Activated naive CD4-positive, alpha-beta T cell (primary cell): ENCODE measurements around the gene NTN4.
"Not testable (repeated sequence)": the region's sequence is repeated elsewhere in the genome, so short reads cannot be mapped to it uniquely, and the experiment has no call there.

Source experiments
- DNase-seq, 4 experiments: peaks; one replicate each; lab custom pipeline; 2025; lab: John Stamatoyannopoulos, UW

The NTN4 gene

DNA sequence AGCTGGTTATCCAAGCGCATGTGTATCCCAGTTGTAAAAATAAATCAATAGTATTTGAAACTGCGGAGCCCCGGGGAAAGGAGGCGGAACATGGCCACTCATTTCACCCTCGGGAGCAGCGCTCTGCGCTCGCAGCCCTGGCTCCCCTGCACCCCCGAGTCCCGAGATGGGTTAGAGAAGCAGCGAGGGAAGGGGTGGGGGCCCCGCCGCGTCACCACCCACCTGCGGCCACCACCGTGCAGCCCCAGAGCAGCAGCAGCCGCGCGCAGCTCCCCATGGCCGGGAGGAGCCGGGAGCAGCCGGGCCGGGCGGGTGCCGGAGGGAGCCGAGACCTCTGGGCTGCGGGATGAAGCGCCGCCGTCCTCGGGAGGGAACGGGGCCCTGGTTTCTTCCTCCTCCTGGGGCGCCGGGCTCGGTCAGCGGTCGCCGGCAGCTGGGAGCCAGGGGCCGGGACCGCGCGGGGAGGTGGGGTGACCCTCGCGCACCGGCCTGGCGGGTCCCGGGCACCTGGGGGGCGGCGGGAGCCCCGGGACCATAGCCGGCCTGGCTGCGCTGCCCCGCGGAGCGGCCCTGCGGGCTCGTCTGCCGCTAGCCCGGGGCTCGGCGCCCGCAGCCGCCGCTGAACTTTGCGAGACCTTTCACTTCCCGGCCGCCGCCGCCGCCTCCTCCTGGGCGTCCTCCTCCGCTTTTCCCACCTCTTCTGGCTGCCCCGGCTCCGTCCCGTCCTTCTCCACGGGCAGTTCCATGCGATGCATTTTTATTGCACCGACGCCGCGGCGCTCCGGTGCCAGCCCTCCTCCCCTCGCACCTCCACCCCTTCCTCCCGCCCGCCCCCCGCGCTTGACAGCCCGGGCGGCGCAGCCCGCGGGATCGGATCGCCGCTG lies at the start of gene NTN4:
Gene NTN4, minus strand, starts transcription at position 732 of the 884 bp plus-strand sequence. Its CDS starts 455 bp downstream, at position 277.
- DNase-seq = peak in 1 of 4 experiments; percentile 5

GRCh38 chr12:95838125-95838524 lies 47.6 kb upstream of the NTN4 start:
- no peak for DNase-seq

DNA sequence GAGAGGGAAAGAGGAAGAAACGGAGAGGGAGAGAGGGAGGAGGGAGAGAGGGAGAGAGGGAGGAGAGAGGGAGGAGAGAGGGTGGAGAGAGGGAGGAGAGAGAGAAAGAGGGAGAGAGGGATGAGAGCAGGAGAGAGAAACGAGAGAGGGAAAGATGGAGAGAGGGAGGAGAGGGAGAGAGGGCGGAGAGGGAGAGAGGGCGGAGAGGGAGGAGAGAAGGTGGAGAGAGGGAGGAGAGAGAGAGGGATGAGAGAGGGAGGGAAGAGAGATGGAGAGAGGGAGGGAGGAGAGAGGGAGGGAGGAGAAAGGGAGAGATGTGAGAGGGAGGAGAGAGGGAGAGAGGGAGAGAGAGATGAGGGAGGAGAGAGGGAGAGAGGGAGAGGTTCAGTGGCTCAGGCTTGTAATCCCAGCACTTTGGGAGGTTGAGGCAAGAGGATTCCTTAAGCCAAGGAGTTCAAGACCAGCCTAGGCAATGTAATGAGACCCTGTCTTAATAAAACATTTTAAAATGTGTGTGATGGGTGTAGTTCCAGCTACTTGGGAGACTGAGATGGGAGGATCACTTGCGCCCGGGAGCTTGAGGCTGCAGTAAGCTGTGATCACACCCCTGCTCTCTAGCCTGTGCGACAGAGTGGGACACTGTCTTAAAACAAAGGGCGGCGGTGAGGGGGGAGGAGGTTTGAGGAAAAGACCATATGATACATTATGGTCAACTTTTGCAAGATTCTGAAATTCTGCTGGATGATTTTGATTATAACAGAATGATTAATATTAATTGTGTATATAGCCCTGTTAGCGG lies 46.9 kb upstream of the NTN4 start:
- DNase-seq = no peak

DNA sequence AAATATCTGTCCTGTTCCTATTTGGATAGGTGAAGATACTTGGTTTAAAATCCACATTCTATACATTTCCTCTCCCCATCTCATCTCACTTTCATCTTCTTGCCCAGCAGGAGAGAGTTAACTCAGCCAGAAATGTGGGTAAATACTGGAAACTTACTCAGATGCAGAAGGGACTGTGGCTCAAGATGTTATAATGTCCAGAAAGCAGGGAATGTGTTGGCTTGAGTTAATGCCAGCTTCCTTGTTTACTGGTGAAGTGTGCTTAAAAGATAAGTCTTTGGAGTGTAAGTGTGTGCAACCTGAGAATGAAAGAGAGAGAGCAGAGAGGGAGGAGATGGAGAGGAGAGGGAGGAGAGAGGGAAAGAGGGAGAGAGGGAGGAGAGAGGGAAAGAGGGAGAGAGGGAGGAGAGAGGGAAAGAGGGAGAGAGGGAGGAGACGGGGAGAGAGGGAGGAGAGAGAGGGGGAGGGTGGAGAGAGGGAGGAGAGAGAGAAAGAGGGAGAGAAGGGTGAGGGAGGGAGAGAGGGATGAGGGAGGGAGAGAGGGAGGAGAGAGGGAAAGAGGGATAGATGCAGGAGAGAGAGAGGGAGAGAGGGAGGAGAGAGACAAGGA lies 46.2 kb upstream of the NTN4 start:
- DNase-seq = no peak

- DNase-seq = no peak
Observed at GRCh38 chr12:95836185-95836609, 45.6 kb upstream of the NTN4 start.

GRCh38 chr12:95834572-95834971 lies 44.0 kb upstream of the NTN4 start:
- no peak for DNase-seq

GRCh38 chr12:95830335-95831089 lies 39.9 kb upstream of the NTN4 start:
- DNase-seq = no peak

- DNase-seq = no peak
Observed at GRCh38 chr12:95829395-95829794, 38.8 kb upstream of the NTN4 start.

GRCh38 chr12:95820096-95820703 lies 29.6 kb upstream of the NTN4 start:
- no peak for DNase-seq

DNA sequence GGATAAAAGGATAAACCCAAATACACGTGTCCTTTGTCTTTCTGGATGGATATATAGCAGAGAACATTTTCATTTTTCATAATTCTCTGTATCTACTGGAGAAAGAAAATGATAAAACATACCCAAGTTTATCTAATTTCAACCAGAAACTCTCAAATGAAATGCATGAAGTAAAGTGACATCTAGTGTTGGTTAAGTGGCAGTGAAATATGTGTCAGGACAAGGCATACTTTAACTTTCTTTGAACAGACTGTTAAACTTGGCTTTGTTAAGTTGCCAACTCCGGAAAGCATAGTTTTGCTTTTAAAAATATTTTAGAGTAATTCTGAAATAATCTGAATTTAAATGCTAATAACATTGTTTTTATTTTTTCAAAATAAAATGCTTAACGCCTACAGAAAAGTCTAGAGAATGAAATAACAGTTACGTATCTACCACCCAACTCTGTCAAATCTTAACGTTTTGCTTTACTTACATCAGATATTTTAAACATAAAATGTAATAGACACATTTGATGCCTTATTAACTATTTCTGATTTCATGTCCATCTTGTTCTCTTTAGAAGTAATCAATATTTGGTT lies 25.2 kb upstream of the NTN4 start:
- DNase-seq = no peak

DNA sequence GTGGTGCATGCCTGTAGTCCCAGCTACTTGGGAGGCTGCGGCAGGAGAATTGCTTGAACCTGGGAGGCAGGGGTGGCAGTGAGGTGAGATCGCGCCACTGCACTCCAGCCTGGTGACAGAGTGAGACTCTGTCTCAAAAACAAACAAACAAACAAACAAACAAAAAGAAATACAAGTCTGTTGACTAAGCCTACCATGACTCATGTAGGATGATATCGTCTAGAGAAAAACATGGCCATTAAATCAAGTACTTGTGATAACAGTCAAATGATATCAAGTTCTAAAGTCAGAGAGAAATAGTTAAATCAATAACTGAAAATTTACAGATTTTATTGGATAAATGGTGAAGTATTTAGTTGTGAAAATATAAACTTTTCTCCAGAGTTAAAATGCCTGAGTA lies 21.6 kb upstream of the NTN4 start:
- not testable (repeated sequence) for DNase-seq

DNA sequence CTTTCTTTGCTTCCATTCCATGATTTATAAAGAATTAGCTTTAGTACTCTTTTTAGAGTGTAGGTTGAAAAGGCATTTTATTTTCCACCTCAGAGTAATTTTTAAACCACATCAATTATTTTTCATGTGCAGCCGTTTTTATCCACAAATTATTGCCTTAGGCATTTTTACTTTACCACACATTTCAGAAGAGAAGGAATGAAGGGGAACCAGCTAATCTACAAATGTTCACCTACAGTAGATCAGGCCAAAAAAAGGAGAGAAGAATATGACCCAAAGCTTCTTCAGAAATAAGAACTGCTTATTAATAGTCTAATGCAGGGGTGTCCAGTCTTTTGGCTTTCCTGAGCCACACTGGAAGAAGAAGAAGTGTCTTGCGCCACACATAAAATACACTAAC lies 19.8 kb upstream of the NTN4 start:
- no peak for DNase-seq

DNA sequence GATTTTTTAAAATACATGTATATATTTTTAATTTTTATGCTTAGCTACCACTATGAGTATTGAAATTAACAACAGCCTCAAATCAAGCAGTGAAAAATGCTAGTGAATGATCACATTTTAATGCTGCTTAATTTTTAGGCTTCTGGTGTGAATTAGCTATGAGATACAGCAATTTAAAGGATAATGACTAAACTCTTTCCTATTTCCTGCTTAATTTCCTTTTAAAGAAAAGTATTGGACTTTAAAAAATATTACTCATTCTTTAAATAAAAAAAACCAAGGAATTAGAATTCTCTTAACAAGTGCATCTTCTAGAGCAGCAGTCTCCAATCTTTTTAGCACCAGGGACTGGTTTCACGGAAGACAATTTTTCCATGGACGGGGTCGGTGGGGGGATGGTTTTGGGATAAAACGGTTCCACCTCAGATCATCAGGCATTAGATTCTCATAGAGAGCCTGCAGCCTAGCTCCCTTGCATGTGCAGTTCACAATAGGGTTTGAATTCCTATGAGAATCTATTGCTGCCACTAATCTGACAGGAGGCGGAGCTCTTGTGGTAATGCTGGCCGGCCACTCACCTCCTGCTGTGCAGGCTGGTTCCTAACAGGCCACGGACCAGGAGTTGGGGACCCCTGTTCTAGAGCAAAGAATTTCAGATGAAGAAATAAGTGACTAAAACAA lies 18.6 kb upstream of the NTN4 start:
- DNase-seq = no peak

- DNase-seq = no peak
Observed at GRCh38 chr12:95808146-95808545, 17.6 kb upstream of the NTN4 start.

GRCh38 chr12:95805864-95806671 lies 15.5 kb upstream of the NTN4 start:
- no peak for DNase-seq

- no peak for DNase-seq
Observed at GRCh38 chr12:95804291-95804690, 13.7 kb upstream of the NTN4 start.

GRCh38 chr12:95803817-95804216 lies 13.3 kb upstream of the NTN4 start:
- no peak for DNase-seq

DNA sequence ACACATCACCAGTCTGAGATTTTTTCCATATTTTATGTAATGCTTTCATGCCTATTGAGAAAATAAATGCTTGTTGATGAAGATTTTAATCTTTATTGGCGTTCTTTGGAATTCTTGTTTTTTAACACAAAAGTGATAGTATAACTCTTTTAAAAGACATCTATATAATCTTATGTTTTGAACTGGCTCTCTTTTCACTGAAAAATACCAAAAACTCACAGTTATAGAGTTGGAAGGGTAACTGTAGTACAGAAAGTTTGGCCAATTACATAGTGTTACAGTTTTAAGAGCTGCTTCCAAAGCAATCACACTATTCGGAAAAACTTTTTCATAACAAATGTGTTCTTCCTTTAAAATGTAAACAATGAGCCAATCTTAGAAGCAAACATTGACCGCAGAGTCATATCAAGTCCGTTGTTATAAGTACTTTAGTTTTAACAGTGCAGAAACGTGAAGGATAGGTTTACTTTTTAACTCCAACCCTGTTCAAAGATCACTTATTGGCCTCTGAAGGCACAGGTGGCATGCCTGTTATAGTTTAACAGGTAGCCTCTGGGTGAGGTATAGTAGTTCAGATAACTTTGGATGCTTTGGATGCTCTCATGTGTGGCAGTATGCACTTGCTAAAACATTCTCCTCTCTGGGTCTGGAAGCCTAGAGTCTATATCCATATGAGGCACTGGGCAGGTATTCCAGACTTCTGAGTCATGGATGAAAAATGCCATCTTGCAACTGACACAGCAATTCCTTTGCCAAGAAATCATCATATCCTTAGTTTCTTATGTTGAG lies 12.1 kb upstream of the NTN4 start:
- DNase-seq = no peak

GRCh38 chr12:95796982-95797289 lies 6.4 kb upstream of the NTN4 start:
- no peak for DNase-seq
